Measurements from ENCODE around the gene SEC11C.
"Not testable (repeated sequence)": the region's sequence is repeated elsewhere in the genome, so short reads cannot be mapped to it uniquely, and the experiment has no call there.

The SEC11C gene

GRCh38 chr18:59139615-59140301, at the start of gene SEC11C:
Gene SEC11C (plus strand): TSS chr18:59139884. CDS start chr18:59139949, 65 bp downstream.
- DNase-seq = peak; percentile 100

GRCh38 chr18:59090966-59091603, 48.6 kb upstream of the SEC11C start:
- DNase-seq = no peak

DNA sequence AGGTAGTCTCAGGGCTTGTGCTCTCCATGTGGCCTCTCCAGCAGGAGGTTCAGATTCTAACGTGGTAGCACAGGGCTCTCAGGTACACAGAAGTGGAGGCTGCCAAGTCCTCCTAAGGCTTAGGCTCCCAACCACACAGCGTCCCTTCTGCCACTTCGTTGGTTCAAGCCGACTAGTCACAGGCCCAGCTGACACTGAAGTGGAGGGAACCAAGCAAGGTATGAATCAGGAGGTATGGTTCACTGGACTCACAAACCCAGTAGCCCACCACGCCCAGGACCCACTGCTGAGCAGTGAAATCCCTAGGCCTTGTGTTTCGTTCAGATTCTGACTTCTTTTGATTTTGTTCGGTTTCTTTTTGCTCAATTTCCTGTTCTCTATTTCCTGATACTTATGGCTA, 46.0 kb upstream of the SEC11C start:
- no peak for DNase-seq

DNA sequence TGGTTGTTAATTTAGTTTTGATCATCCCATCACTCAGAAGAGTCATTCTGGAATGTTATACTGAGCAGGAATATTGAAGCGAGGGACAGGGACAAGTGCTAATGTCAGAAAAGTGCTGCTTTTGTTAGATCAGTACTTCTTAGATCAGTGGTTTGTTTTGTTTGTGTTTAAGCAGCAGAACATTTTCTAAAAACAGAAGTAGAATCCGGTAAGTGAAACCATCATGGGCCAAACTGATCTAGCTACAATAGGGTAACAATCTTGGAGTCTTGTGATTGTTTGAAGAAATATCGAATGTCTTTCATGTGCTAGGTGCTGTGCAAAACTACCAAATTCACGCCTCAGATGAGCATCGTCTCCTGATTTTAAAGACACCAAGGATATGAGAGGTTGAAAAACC, 45.1 kb upstream of the SEC11C start:
- DNase-seq = no peak

DNA sequence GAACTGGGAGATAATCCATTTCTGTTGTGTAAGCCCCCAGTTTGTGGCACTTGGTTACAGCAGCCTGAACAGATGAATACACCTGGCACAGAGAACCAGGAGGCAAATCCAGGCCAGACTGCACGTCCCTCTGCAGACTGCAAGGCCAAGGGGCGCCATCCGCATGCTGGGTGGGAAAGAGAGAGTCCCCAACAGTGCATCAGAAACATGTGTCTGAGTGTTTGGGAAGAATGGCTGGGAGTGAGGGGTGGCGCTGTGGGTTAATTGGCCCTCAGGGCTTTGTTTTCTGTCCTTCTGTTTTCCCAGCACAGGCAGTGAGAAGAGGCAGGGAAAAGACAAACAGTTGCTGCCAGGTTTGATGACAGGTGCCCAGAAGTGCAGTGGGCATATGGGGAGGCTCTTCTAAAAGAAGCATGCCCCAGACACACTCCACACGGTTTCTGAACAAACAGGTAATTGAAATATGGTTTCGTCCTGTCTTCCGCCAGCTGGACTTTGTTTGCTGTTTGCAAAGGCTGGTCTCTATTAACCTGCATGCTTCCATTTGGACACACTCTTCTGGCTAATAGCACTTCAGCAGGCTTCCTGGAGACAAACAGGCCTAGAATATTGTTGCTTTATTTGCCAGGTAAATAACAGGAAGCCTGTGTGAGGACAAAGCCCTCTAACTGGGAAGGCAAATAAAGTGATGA, 43.4 kb upstream of the SEC11C start:
- DNase-seq = peak; percentile 29

- no peak for DNase-seq
Observed at GRCh38 chr18:59101830-59102414, 37.8 kb upstream of the SEC11C start.

DNA sequence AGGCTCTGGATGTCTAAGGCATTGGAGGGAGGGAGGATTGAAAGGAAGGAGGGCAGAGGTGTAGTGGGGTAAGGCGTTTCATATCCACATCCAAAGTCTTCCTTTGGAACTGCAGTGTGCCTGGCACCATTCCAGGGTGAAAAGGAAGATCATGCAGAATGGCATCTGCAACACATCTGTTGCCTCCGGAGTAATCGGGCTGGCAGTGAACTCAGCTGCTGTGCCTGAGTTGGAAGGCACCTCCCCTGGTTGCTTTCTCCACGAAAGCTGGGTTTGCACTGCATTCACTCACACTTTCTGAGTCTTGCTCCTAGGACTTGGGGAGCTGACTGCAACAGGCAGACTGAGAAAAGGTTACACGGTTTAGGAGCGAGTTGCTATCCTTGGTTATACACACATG, 30.3 kb upstream of the SEC11C start:
- DNase-seq = no peak

GRCh38 chr18:59114160-59114559, 25.5 kb upstream of the SEC11C start:
- no peak for DNase-seq

- DNase-seq = no peak
Observed at GRCh38 chr18:59123588-59124369, 15.9 kb upstream of the SEC11C start.

DNA sequence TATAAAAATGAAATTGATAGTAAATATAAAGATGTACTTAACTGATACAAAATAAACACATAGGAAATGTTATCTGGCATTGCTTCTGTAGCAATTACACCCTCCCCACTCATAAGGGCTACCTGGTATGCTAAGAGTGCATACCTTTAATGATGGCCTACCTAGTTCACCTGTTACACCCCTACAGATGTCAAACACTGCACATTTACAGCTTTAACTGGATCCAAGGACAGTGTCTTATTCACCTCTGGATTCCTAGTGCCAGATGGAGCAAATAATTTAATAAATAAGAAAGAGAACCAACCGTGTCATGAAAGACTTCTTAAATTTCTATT, 15.3 kb upstream of the SEC11C start:
- DNase-seq = no peak

DNA sequence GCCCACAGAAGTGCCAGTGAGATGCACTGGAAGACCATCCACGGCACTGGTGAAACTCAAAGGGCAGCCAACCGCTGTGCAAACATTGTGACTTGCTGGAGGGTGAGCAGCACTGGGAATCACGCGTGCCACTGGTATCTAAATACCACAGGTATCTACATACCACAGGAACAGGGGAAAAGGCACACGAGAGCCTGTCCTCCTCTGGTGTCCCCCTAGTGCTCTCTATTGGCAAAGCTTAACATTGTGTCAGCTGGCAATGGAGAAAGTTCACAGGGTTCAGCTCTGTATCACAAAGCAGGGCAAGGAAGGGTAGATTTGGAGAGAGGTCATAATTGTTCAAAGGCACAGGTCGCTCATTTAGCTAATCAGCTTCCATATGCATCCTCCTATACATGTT, 12.6 kb upstream of the SEC11C start:
- DNase-seq = no peak

GRCh38 chr18:59129951-59130703, 9.6 kb upstream of the SEC11C start:
- DNase-seq = no peak

DNA sequence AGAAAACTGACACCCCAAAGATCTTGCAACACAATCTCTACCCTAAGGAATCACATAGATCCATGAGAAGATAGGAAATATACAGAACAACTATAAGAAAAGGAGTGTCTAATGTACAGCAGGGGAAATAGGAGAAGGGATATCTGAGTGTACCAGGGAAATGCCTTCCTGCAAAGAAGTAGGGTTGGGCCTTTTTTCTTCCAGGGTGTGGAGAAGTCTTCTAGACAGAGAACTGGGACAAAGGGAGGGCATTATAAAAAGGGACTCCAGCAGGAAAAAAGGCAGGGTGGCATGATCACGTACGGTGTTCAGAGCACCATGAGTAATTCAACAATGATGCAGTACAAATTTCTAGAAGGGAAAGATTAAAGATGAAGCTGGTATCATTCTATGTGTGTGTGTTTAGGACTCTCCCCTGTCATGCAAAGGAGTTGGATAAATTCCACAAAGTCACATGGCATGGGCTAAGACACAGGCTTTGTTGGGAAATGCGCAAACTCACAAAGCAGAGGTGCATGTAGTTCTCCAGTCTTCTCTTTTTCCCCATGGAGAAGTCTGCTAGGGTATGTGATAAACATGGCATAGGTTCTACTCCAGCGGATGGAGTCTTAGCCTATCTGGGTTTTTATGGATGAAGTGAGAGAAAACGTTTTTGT, 6.7 kb upstream of the SEC11C start:
- no peak for DNase-seq

GRCh38 chr18:59139291-59139614, 431 bp upstream of the SEC11C start:
- no peak for DNase-seq

DNA sequence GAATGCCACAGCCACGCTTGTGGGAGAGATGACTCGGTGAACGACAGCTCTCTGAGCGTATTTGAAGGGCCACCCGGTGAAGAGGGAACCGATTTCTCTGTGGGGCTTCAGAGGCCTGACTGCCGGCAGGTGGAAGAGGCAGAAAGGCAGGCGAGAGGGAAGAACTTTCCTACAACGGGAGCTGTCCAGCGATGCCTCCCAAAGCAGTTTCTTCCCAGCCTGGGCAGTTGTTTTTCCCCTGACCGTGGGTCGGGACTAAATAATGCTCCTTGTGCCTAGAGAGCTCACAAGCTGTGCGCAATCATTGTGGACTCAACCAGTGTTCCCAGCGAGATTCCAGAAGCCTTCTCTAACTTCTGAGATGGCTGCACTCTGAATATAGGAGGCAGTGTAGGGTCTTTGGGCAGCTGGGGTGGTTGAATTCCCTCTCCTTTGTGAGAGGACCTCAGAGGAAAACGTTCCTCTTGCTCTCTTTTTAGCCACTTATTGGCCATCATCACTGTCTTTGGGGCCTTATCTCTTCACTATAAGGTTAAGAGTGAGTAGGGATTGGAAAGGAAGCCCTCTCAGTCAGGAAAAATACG, 710 bp downstream of the SEC11C start:
- no peak for DNase-seq

- peak; percentile 47 for DNase-seq
Observed at GRCh38 chr18:59141294-59142068, 1.8 kb downstream of the SEC11C start.

GRCh38 chr18:59142274-59142673, 2.6 kb downstream of the SEC11C start:
- no peak for DNase-seq

DNA sequence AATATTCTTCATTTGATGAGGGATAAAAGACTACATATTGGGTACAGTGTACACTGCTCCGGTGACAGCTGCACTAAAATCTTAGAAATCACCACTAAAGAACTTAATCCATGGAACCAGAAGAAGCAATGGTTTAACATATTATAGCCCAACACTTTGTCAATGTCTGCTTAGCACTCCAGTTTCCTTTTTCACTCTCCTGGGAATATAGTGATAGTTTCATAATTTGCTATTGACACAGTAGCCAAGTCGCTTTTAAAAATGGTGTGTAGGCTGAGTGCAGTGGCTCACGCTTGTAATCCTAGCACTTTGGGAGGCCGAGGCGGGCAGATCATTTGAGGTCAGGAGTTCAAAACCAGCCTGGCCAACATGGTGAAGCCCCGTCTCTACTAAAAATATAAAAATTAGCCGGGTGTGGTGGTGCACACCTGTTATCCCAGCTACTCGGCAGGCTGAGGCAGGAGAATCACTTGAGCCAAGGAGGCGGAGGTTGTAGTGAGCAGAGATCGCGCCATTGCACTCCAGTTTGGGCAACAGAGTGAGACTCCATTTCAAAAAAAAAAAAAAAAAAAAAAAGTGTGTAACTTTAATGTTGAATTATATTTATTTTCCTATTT, 3.2 kb downstream of the SEC11C start:
- not testable (repeated sequence) for DNase-seq

DNA sequence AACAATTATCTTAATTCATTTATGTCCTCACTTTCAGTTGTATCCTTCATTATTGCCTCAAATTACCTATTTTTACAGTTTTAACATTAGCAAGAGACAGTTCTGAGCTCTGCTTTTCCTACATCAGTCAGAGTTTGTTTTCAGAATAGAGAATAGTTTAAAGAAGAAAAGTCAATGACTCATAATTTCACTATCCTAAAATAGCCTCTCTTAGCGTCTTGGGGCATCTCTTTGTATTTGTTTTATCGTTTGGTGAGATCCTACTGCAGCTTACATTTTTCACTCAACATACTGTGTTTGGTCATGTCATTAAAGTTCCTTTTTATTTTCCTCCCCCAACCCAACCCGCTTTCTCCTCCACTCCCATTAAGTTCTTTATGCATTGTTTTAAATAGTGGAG, 3.8 kb downstream of the SEC11C start:
- no peak for DNase-seq

GRCh38 chr18:59144483-59144882, 4.8 kb downstream of the SEC11C start:
- DNase-seq = no peak
